HCT116 (cell line): ENCODE measurements around the gene PIK3R2. TPM values are rescaled to one million over a fixed set of nuclear protein-coding genes. Genes with fewer than 3 reads are reported as not detected.

ENCODE experiments used
- ATAC-seq: fragments of 200-7000 bp; cut with Tn5 transposase; 2 replicates; pipeline ENCODE4 v1.9.1; 2020; ENCODE audit warnings: mild to moderate bottlenecking, moderate library complexity
- BruUV-seq: library from RNA; stranded (reverse); fragments of 400-500 nt; replicated peaks from 2 replicates; lab custom pipeline; 2021; lab: Mats Ljungman, UMichigan
- CTCF ChIA-PET: fragments of 300-600 bp; sonication (Branson Sonifier 250); formaldehyde crosslinking; loops from one replicate; lab custom pipeline; 2021; ENCODE audit warnings: antibody characterized with exemption; lab: Charles Lee
- POLR2A ChIA-PET: fragments of 300-600, 350-600 bp; sonication (Branson Sonifier 250); formaldehyde crosslinking; loops from one replicate; lab custom pipeline; 2021; ENCODE audit warnings: antibody characterized with exemption; lab: Charles Lee
- RAD21 ChIA-PET, 2 experiments: fragments of 300-600 bp; sonication (Branson Sonifier 250); formaldehyde crosslinking; loops; one replicate each; lab custom pipeline; 2023; ENCODE audit warnings: low total read pairs in 2 of 2; ENCODE audit not compliant: uncharacterized antibody in 2 of 2, unreplicated experiment in 2 of 2, low non-redundant PET in 1 of 2; lab: Charles Lee
- DNase-seq: peaks from one replicate; pipeline ENCODE4 v3.0.0-alpha.2; 2010; ENCODE audit warnings: low read depth, low spot score
- H2AFZ ChIP-seq: fragments of 200-600 bp; shearing (Covaris generic), sonication (generic); 2 replicates; pipeline ENCODE4 v1.6.1; 2017; ENCODE audit warnings: low read depth, mixed run types, mixed read lengths, antibody characterized with exemption, low read length; ENCODE audit not compliant: poor library complexity, severe bottlenecking
- H3K27ac ChIP-seq: 2 replicates; pipeline ENCODE4 v1.5.1; 2012; ENCODE audit warnings: low read depth, low read length
- H3K27me3 ChIP-seq: fragments of 200-600 bp; sonication (generic); 2 replicates; pipeline ENCODE4 v1.6.1; 2016; ENCODE audit warnings: mixed run types, low read length, mixed read lengths; ENCODE audit not compliant: insufficient read depth
- H3K36me3 ChIP-seq, 2 experiments: fragments of 200-500 bp in 1 of 2; fragments of 200-600 bp in 1 of 2; sonication (Bioruptor generic) in 1 of 2; sonication (generic) in 1 of 2; 2 replicates each; pipeline versions ENCODE4 v1.5.1 to v1.6.1; 2014 to 2016; ENCODE audit warnings: low read length in 2 of 2, inconsistent platforms in 1 of 2, mixed read lengths in 1 of 2, mixed run types in 1 of 2; ENCODE audit not compliant: insufficient read depth in 2 of 2, control insufficient read depth in 1 of 2
- H3K4me1 ChIP-seq, 2 experiments: fragments of 200-600 bp in 1 of 2; sonication (generic) in 1 of 2; 2 replicates each; pipeline versions ENCODE4 v1.5.1 to v1.6.1; 2012 to 2017; ENCODE audit warnings: low read length in 2 of 2, inconsistent platforms in 1 of 2, mild to moderate bottlenecking in 1 of 2, mixed read lengths in 1 of 2, mixed run types in 1 of 2, moderate library complexity in 1 of 2; ENCODE audit not compliant: insufficient read depth in 2 of 2, control insufficient read depth in 1 of 2
- H3K4me2 ChIP-seq: fragments of 200-600 bp; sonication (generic); 2 replicates; pipeline ENCODE4 v1.6.1; 2017; ENCODE audit warnings: mixed run types, low read length, mixed read lengths
- H3K4me3 ChIP-seq, 2 experiments: fragments of 200-600 bp in 1 of 2; sonication (generic) in 1 of 2; replicated peaks in 1 of 2; 2 replicates each; pipeline ENCODE4 v1.5.1; 2011 to 2016; ENCODE audit warnings: low read length in 2 of 2, control low read depth in 1 of 2, low read depth in 1 of 2, mild to moderate bottlenecking in 1 of 2, mixed read lengths in 1 of 2, mixed run types in 1 of 2
- H3K79me2 ChIP-seq: fragments of 200-600 bp; sonication (generic); 2 replicates; pipeline ENCODE4 v1.6.1; 2017; ENCODE audit warnings: mild to moderate bottlenecking, mixed run types, low read length, moderate library complexity, mixed read lengths; ENCODE audit not compliant: insufficient read depth
- H3K9ac ChIP-seq: fragments of 200-600 bp; sonication (generic); 2 replicates; pipeline ENCODE4 v1.6.1; 2016; ENCODE audit warnings: low read length, mixed read lengths
- H3K9me2 ChIP-seq: fragments of 200-600 bp; sonication (generic), shearing (Covaris generic); 2 replicates; pipeline ENCODE4 v1.6.1; 2017; ENCODE audit warnings: mixed run types, mild to moderate bottlenecking, moderate library complexity; ENCODE audit not compliant: insufficient read depth
- H3K9me3 ChIP-seq, 2 experiments: fragments of 200-500 bp in 1 of 2; fragments of 200-600 bp in 1 of 2; sonication (Bioruptor generic) in 1 of 2; sonication (generic) in 1 of 2; 2 replicates each; pipeline ENCODE4 v1.6.1; 2014 to 2017; ENCODE audit warnings: low read length in 2 of 2, mixed read lengths in 2 of 2, inconsistent platforms in 1 of 2, low read depth in 1 of 2, mild to moderate bottlenecking in 1 of 2, mixed run types in 1 of 2, moderate library complexity in 1 of 2; ENCODE audit not compliant: control insufficient read depth in 1 of 2, insufficient read depth in 1 of 2
- H4K20me1 ChIP-seq: fragments of 200-600 bp; sonication (generic), shearing (Covaris generic); 2 replicates; pipeline ENCODE4 v1.6.1; 2017; ENCODE audit warnings: mixed run types, mild to moderate bottlenecking, moderate library complexity; ENCODE audit not compliant: insufficient read depth
- EGR1 ChIP-seq: IDR thresholded peaks from 2 replicates; pipeline ENCODE4 v1.6.1; 2012; ENCODE audit warnings: low read depth
- ELF1 ChIP-seq: IDR thresholded peaks from 2 replicates; pipeline ENCODE4 v1.6.1; 2012; ENCODE audit warnings: low read depth, borderline replicate concordance
- EZH2 ChIP-seq: fragments of 200-600 bp; sonication (generic); IDR thresholded peaks from 2 replicates; pipeline ENCODE4 v1.6.1; 2017; ENCODE audit warnings: antibody characterized with exemption, mixed run types
- EZH2phosphoT487 ChIP-seq: fragments of 200-600 bp; IDR thresholded peaks from 2 replicates; pipeline ENCODE4 v1.6.1; 2018; ENCODE audit warnings: antibody characterized with exemption, borderline replicate concordance
- JUND ChIP-seq: IDR thresholded peaks from 2 replicates; pipeline ENCODE4 v1.6.1; 2012
- POLR2A ChIP-seq: IDR thresholded peaks from 2 replicates; pipeline ENCODE4 v1.7.0; 2011; ENCODE audit warnings: borderline replicate concordance; ENCODE audit not compliant: insufficient read depth, insufficient read length; ENCODE audit errors: extremely low read depth
- RAD21 ChIP-seq: IDR thresholded peaks from 2 replicates; pipeline ENCODE4 v1.6.1; 2012; ENCODE audit warnings: low read depth, mild to moderate bottlenecking
- SIN3A ChIP-seq: IDR thresholded peaks from 2 replicates; pipeline ENCODE4 v1.6.1; 2012; ENCODE audit warnings: low read depth
- SRF ChIP-seq: IDR thresholded peaks from 2 replicates; pipeline ENCODE4 v1.6.1; 2012; ENCODE audit warnings: low read depth
- YY1 ChIP-seq: IDR thresholded peaks from 2 replicates; pipeline ENCODE4 v1.6.1; 2011; ENCODE audit warnings: low read length, low read depth, moderate library complexity, mild to moderate bottlenecking; ENCODE audit not compliant: insufficient replicate concordance; ENCODE audit errors: extremely low read depth
- ZFX ChIP-seq: fragments of 450-650 bp; IDR thresholded peaks from 2 replicates; pipeline ENCODE4 v1.6.1; 2017
- intact Hi-C: fragments of 100-400 bp; cut with micrococcal nuclease; formaldehyde crosslinking; loops from 2 replicates; pipeline ENCODE4 v1.10.0; 2022
- total RNA-seq: library from RNA; stranded (reverse); gene quantifications from one replicate; pipeline ENCODE4 v1.2.1, GENCODE V29; 2021; ENCODE audit not compliant: unreplicated experiment
- TF ChIP-seq, protein P1 (sequence below), 3 experiments: fragments of 200-600 bp in 1 of 3; sonication (generic) in 1 of 3; IDR thresholded peaks in 2 of 3; conservative IDR thresholded peaks in 1 of 3; 2 replicates each; pipeline ENCODE4 v1.5.1; 2012 to 2017; ENCODE audit warnings: low read depth in 2 of 3, low read length in 2 of 3, antibody characterized with exemption in 1 of 3, borderline replicate concordance in 1 of 3, control low read depth in 1 of 3, mild to moderate bottlenecking in 1 of 3, mixed read lengths in 1 of 3, mixed run types in 1 of 3, moderate library complexity in 1 of 3; ENCODE audit not compliant: insufficient read depth in 1 of 3
- TF ChIP-seq, protein P2 (sequence below): IDR thresholded peaks from 2 replicates; pipeline ENCODE4 v1.6.1; 2012; ENCODE audit warnings: low read depth
- TF ChIP-seq, protein P3 (sequence below): IDR thresholded peaks from 2 replicates; pipeline ENCODE4 v1.6.1; 2012
- TF ChIP-seq, protein P4 (sequence below): IDR thresholded peaks from 2 replicates; pipeline ENCODE4 v1.6.1; 2011; ENCODE audit warnings: mild to moderate bottlenecking, low read length, moderate library complexity; ENCODE audit not compliant: insufficient replicate concordance; ENCODE audit errors: extremely low read depth

Gene PIK3R2
- total RNA-seq, 1 experiment from 2014 or later = 53.4 TPM

DNA sequence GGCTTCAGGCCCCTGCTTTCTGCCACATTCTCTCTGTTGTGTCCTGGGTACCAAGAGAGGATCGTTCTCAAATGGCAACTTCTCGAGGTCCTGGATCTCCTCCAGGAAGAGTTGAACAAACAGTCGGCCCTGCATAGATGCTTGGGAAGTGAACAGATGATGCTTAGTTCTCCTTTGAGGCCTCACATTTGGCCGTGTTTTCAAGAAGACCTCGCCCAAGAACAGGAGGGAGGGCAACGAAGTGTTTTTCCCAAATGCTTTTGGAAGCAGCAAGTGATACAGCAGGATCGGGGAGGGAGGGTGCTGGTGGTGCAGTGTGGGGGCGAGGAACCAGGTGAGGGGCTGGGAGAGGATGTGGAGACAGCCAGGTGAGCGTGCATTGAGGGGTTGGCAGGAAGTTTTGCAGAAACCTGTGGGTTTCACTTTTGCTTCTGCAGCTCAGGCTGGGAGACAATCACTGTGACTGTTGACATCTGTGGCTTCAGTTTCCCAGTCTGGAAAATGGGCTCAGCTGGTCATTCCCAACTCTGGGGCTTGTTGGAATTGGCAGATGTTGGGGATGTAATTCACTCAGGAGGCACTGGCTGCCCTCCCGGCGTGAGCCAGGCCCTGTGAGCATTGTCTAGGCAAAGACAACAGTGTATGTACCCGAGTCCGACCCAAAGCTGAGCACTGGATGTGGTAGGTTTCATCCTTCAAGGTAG, 33.8 kb upstream of the PIK3R2 start:
- H2AFZ ChIP-seq = no peak overlapping the region
- peak overlapping the region; percentile 83 for H3K9ac ChIP-seq
- H3K4me3 ChIP-seq = peak overlapping the region in 1 of 2 experiments; percentile 84; a peak in 2 of 4 replicates

More for the DNA sequence above, 33.8 kb upstream of the PIK3R2 start:
- POLR2A ChIA-PET = interaction anchor here (1.7 kb wide), 1 partner anchor 163 kb away, joined by 5 read pairs; the partner anchor contains the start of gene JUND
- Histone ChIP-seq H3K27ac (no peak overlapping the region), H4K20me1 (no peaks in the 10 kb centered on the region), H3K9me3 (no peaks in the 10 kb centered on the region), H3K79me2 (peaks cover 11% of the 10 kb centered on the region; the same call in 1 of the 2 replicates), H3K4me1 (peaks cover 7 to 20% of the 10 kb centered on the region in 2 experiments), H3K27me3 (no peaks in the 10 kb centered on the region), H3K9me2 (no peaks in the 10 kb centered on the region), H3K4me2 (peak overlapping the region; percentile 91), H3K36me3 (peaks cover 0 to 7% of the 10 kb centered on the region in 2 experiments; a peak in 1 of 4 replicates)
- CTCF ChIA-PET = no interaction called here
- ATAC-seq = no peak
- no TSS peak for BruUV-seq
- RAD21 ChIA-PET = no interaction called here
- intact Hi-C loops = no loop called here
- no peak for DNase-seq
- TF ChIP-seq SIN3A = no peak
- TF ChIP-seq, protein P1, sequence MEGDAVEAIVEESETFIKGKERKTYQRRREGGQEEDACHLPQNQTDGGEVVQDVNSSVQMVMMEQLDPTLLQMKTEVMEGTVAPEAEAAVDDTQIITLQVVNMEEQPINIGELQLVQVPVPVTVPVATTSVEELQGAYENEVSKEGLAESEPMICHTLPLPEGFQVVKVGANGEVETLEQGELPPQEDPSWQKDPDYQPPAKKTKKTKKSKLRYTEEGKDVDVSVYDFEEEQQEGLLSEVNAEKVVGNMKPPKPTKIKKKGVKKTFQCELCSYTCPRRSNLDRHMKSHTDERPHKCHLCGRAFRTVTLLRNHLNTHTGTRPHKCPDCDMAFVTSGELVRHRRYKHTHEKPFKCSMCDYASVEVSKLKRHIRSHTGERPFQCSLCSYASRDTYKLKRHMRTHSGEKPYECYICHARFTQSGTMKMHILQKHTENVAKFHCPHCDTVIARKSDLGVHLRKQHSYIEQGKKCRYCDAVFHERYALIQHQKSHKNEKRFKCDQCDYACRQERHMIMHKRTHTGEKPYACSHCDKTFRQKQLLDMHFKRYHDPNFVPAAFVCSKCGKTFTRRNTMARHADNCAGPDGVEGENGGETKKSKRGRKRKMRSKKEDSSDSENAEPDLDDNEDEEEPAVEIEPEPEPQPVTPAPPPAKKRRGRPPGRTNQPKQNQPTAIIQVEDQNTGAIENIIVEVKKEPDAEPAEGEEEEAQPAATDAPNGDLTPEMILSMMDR (IDR thresholded peaks at IDR 0.05 in 2 of 3, conservative IDR thresholded peaks at IDR 0.05 in 1 of 3; ENCODE audit: borderline replicate concordance in 1 of 3, insufficient read depth in 1 of 3, low read depth in 2 of 3, low read length in 2 of 3) = no peak
- TF ChIP-seq RAD21 = no peak
- TF ChIP-seq, protein P2, sequence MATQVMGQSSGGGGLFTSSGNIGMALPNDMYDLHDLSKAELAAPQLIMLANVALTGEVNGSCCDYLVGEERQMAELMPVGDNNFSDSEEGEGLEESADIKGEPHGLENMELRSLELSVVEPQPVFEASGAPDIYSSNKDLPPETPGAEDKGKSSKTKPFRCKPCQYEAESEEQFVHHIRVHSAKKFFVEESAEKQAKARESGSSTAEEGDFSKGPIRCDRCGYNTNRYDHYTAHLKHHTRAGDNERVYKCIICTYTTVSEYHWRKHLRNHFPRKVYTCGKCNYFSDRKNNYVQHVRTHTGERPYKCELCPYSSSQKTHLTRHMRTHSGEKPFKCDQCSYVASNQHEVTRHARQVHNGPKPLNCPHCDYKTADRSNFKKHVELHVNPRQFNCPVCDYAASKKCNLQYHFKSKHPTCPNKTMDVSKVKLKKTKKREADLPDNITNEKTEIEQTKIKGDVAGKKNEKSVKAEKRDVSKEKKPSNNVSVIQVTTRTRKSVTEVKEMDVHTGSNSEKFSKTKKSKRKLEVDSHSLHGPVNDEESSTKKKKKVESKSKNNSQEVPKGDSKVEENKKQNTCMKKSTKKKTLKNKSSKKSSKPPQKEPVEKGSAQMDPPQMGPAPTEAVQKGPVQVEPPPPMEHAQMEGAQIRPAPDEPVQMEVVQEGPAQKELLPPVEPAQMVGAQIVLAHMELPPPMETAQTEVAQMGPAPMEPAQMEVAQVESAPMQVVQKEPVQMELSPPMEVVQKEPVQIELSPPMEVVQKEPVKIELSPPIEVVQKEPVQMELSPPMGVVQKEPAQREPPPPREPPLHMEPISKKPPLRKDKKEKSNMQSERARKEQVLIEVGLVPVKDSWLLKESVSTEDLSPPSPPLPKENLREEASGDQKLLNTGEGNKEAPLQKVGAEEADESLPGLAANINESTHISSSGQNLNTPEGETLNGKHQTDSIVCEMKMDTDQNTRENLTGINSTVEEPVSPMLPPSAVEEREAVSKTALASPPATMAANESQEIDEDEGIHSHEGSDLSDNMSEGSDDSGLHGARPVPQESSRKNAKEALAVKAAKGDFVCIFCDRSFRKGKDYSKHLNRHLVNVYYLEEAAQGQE = no peak
- TF ChIP-seq POLR2A = no peak
- TF ChIP-seq EZH2 = no peak
- TF ChIP-seq EZH2phosphoT487 = no peak
- TF ChIP-seq, protein P3, sequence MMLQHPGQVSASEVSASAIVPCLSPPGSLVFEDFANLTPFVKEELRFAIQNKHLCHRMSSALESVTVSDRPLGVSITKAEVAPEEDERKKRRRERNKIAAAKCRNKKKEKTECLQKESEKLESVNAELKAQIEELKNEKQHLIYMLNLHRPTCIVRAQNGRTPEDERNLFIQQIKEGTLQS = no peak
- TF ChIP-seq SRF = no peak
- TF ChIP-seq, protein P4, sequence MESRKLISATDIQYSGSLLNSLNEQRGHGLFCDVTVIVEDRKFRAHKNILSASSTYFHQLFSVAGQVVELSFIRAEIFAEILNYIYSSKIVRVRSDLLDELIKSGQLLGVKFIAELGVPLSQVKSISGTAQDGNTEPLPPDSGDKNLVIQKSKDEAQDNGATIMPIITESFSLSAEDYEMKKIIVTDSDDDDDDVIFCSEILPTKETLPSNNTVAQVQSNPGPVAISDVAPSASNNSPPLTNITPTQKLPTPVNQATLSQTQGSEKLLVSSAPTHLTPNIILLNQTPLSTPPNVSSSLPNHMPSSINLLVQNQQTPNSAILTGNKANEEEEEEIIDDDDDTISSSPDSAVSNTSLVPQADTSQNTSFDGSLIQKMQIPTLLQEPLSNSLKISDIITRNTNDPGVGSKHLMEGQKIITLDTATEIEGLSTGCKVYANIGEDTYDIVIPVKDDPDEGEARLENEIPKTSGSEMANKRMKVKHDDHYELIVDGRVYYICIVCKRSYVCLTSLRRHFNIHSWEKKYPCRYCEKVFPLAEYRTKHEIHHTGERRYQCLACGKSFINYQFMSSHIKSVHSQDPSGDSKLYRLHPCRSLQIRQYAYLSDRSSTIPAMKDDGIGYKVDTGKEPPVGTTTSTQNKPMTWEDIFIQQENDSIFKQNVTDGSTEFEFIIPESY = no peak
- TF ChIP-seq ELF1 = no peak
- no peak for TF ChIP-seq YY1
- no peak for TF ChIP-seq JUND
- TF ChIP-seq EGR1 = no peak
- TF ChIP-seq ZFX = no peak
